Mesenchymal stem cell (in vitro differentiated cells and primary cell): ENCODE data around the gene AGAP1.

ENCODE experiments used
- DNase-seq: peaks from one replicate; pipeline ENCODE4 v3.0.0-alpha.2; 2013
- H2AFZ ChIP-seq: one replicate; pipeline ENCODE4 v1.6.1; 2013; ENCODE audit warnings: low read depth, mild to moderate bottlenecking, control low read depth, inconsistent platforms, low read length, moderate library complexity
- H2AK5ac ChIP-seq: 2 replicates; pipeline ENCODE4 v1.6.1; 2013; ENCODE audit warnings: low read length, moderate library complexity, mild to moderate bottlenecking, inconsistent platforms; ENCODE audit not compliant: severe bottlenecking
- H2BK120ac ChIP-seq: one replicate; pipeline ENCODE4 v1.6.1; 2013; ENCODE audit warnings: low read depth, mild to moderate bottlenecking, inconsistent platforms, low read length, moderate library complexity
- H2BK12ac ChIP-seq, 2 experiments: one replicate each; pipeline ENCODE4 v1.6.1; 2013; ENCODE audit warnings: inconsistent platforms in 2 of 2, low read length in 2 of 2, mild to moderate bottlenecking in 2 of 2, moderate library complexity in 2 of 2, control low read depth in 1 of 2
- H2BK15ac ChIP-seq: one replicate; pipeline ENCODE4 v1.6.1; 2013; ENCODE audit warnings: mild to moderate bottlenecking, low read depth, inconsistent platforms; ENCODE audit not compliant: poor library complexity, severe bottlenecking
- H2BK5ac ChIP-seq: 2 replicates; pipeline ENCODE4 v1.6.1; 2013; ENCODE audit warnings: low read depth, mild to moderate bottlenecking, low read length, control low read depth, inconsistent platforms; ENCODE audit not compliant: poor library complexity, severe bottlenecking
- H3K14ac ChIP-seq, 2 experiments: one replicate each; pipeline ENCODE4 v1.6.1; 2013; ENCODE audit warnings: inconsistent platforms in 2 of 2, low read length in 2 of 2, control low read depth in 1 of 2, mild to moderate bottlenecking in 1 of 2, moderate library complexity in 1 of 2
- H3K18ac ChIP-seq, 2 experiments: one replicate each; pipeline ENCODE4 v1.6.1; 2013; ENCODE audit warnings: inconsistent platforms in 2 of 2, low read length in 2 of 2, control low read depth in 1 of 2, low read depth in 1 of 2, mild to moderate bottlenecking in 1 of 2
- H3K23ac ChIP-seq, 2 experiments: one replicate each; pipeline ENCODE4 v1.6.1; 2013; ENCODE audit warnings: inconsistent platforms in 2 of 2, low read length in 2 of 2, mild to moderate bottlenecking in 2 of 2, moderate library complexity in 2 of 2, control low read depth in 1 of 2
- H3K27ac ChIP-seq: 2 replicates; pipeline ENCODE4 v1.5.1; 2013; ENCODE audit warnings: mild to moderate bottlenecking, moderate library complexity, low read length, control low read depth, inconsistent platforms; ENCODE audit not compliant: poor library complexity, severe bottlenecking
- H3K27me3 ChIP-seq, 2 experiments: 2 replicates each; pipeline versions ENCODE4 v1.6.1 to v1.7.0; 2013; ENCODE audit warnings: low read length in 2 of 2, mild to moderate bottlenecking in 2 of 2, moderate library complexity in 2 of 2, control low read depth in 1 of 2, inconsistent platforms in 1 of 2; ENCODE audit not compliant: control insufficient read depth in 1 of 2, insufficient read depth in 1 of 2
- H3K36me3 ChIP-seq, 2 experiments: 2 replicates each; pipeline versions ENCODE4 v1.6.1 to v1.7.0; 2013; ENCODE audit warnings: low read length in 2 of 2, control low read depth in 1 of 2, inconsistent platforms in 1 of 2, low read depth in 1 of 2, mild to moderate bottlenecking in 1 of 2; ENCODE audit not compliant: insufficient read depth in 2 of 2, control insufficient read depth in 1 of 2
- H3K4ac ChIP-seq, 2 experiments: one replicate each; pipeline ENCODE4 v1.6.1; 2013; ENCODE audit warnings: inconsistent platforms in 2 of 2, low read length in 2 of 2, mild to moderate bottlenecking in 2 of 2, moderate library complexity in 2 of 2, control low read depth in 1 of 2, low read depth in 1 of 2
- H3K4me1 ChIP-seq: 2 replicates; pipeline ENCODE4 v1.6.1; 2013; ENCODE audit warnings: low read depth, low read length, control low read depth; ENCODE audit not compliant: control insufficient read depth, insufficient read depth
- H3K4me2 ChIP-seq: 2 replicates; pipeline ENCODE4 v1.6.1; 2013; ENCODE audit warnings: low read length, mild to moderate bottlenecking, inconsistent platforms; ENCODE audit not compliant: poor library complexity, severe bottlenecking
- H3K4me3 ChIP-seq, 2 experiments: 2 replicates each; pipeline versions ENCODE4 v1.5.1 to v1.7.0; 2013; ENCODE audit warnings: low read length in 2 of 2, mild to moderate bottlenecking in 2 of 2, control low read depth in 1 of 2, low read depth in 1 of 2; ENCODE audit not compliant: insufficient read depth in 1 of 2
- H3K79me1 ChIP-seq: replicated peaks from 2 replicates; pipeline ENCODE4 v1.6.1; 2013; ENCODE audit warnings: mild to moderate bottlenecking, control low read depth, low read length, inconsistent platforms; ENCODE audit not compliant: poor library complexity, severe bottlenecking
- H3K9ac ChIP-seq: 2 replicates; pipeline ENCODE4 v1.7.0; 2013; ENCODE audit warnings: mild to moderate bottlenecking, low read length, moderate library complexity
- H3K9me3 ChIP-seq: 2 replicates; pipeline ENCODE4 v1.7.0; 2013; ENCODE audit warnings: mild to moderate bottlenecking, low read length; ENCODE audit not compliant: control insufficient read depth
- H4K8ac ChIP-seq: one replicate; pipeline ENCODE4 v1.6.1; 2013; ENCODE audit warnings: inconsistent platforms, mild to moderate bottlenecking, low read length, moderate library complexity
- H4K91ac ChIP-seq: one replicate; pipeline ENCODE4 v1.6.1; 2013; ENCODE audit warnings: mild to moderate bottlenecking, low read length, inconsistent platforms
- WGBS: methylation state at CpG from one replicate; pipeline ENCODE4 v1.1.7; 2013; ENCODE audit warnings: mixed read lengths; 5-methylcytosine and 5-hydroxymethylcytosine counted together

AGAP1 gene

DNA sequence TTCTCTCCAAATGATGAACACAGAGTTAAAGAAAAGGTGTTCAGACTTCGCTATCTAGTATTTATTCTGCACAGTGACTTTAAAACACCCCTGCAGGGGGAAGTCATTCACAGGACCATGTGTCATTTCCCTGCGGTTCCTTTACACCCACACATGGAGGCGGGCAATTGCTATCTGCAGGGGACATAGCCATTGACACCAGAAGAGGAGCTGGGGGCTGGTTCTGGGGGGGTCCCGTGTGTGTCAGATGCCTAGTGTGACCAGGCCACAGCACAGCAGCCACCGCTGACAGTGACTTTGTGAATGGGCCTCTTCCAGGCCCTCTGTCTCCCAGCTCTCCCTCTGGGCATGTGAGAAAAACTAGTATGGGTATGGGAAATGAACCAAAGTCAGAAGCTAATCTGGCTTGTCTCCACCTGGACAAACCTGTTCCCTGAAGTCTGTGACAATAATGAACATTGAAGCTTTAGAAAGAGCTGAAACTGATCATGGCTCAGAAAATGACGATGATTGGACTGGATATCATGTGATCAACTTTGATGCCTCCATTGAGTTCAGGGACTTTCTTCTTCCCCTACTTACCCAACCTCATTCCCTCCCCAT is 681.8 kb downstream of the AGAP1 start:
- Histone ChIP-seq H3K23ac (no peak overlapping the region), H2BK12ac (no peak overlapping the region), H3K9me3 (no peaks in the 10 kb centered on the region), H3K36me3 (no peaks in the 10 kb centered on the region), H3K14ac (no peak overlapping the region), H4K8ac (no peak overlapping the region), H3K4me3 (no peak overlapping the region), H2BK5ac (no peak overlapping the region), H3K27me3 (peaks cover 39 to 78% of the 10 kb centered on the region in 2 experiments), H3K27ac (no peak overlapping the region), H3K4ac (no peak overlapping the region), H2AK5ac (no peak overlapping the region), H3K9ac (no peak overlapping the region), H3K79me1 (no peaks in the 10 kb centered on the region), H2AFZ (no peak overlapping the region), H3K4me1 (peaks cover 28% of the 10 kb centered on the region), H2BK120ac (no peak overlapping the region), H2BK15ac (no peak overlapping the region), H4K91ac (no peak overlapping the region), H3K4me2 (no peak overlapping the region), H3K18ac (no peak overlapping the region)
- WGBS: 15% methylated on average over 3 of the region's 6 CpGs
- no peak for DNase-seq

- WGBS: 29% methylated on average over 7 of the region's 7 CpGs
- Histone ChIP-seq H2BK15ac (no peak overlapping the region), H3K9ac (no peak overlapping the region)
Observed at GRCh38 chr2:236176417-236176816, 682.6 kb downstream of the AGAP1 start.

DNA sequence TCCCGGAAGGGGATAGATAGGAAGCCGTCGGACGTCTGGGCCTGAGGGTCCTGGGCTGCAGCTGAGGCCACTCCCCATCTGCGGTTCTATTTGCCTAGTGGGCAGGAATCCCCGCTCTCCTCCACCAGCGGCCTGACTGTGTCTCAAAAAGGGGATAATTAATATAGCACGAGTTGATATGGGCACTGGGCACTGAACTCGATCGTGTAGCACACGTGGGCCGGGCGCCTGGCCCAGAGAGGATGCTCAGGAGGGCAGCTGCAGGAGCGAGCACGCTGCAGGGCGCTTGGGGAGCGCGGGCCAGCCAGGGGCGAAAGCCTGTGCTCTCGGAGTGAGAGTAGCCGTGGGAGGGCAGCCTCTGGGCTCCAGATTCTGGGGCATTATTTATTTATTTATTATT is 683.1 kb downstream of the AGAP1 start:
- H3K4ac ChIP-seq: no peak overlapping the region
- H2AK5ac ChIP-seq: no peak overlapping the region
- H2BK5ac ChIP-seq: no peak overlapping the region
- no peaks in the 10 kb centered on the region for H3K36me3 ChIP-seq
- H3K23ac ChIP-seq: no peak overlapping the region
- no peak overlapping the region for H3K27ac ChIP-seq
- no peak overlapping the region for H2AFZ ChIP-seq
- H2BK120ac ChIP-seq: no peak overlapping the region
- no peak overlapping the region for H3K14ac ChIP-seq
- H3K27me3 ChIP-seq: peaks cover 26 to 72% of the 10 kb centered on the region in 2 experiments
- no peak overlapping the region for H3K18ac ChIP-seq
- H3K9ac ChIP-seq: no peak overlapping the region
- no peak overlapping the region for H3K4me3 ChIP-seq
- H2BK12ac ChIP-seq: no peak overlapping the region
- H3K79me1 ChIP-seq: no peaks in the 10 kb centered on the region
- H4K91ac ChIP-seq: no peak overlapping the region
- no peak overlapping the region for H4K8ac ChIP-seq
- 83% methylated on average over 15 of the region's 21 CpGs for WGBS
- no peak overlapping the region for H3K4me2 ChIP-seq
- H2BK15ac ChIP-seq: no peak overlapping the region
- H3K4me1 ChIP-seq: peaks cover 25% of the 10 kb centered on the region
- no peak for DNase-seq
- H3K9me3 ChIP-seq: no peaks in the 10 kb centered on the region

More at GRCh38 chr2:236176417-236176816, 682.6 kb downstream of the AGAP1 start:
- H3K4me1 ChIP-seq: peaks cover 26% of the 10 kb centered on the region
- no peak overlapping the region for H3K18ac ChIP-seq
- no peak overlapping the region for H3K23ac ChIP-seq
- H3K4ac ChIP-seq: no peak overlapping the region
- H2BK120ac ChIP-seq: no peak overlapping the region
- no peak overlapping the region for H2AK5ac ChIP-seq
- H3K27me3 ChIP-seq: peaks cover 32 to 73% of the 10 kb centered on the region in 2 experiments
- H3K14ac ChIP-seq: no peak overlapping the region
- H4K91ac ChIP-seq: no peak overlapping the region
- H4K8ac ChIP-seq: no peak overlapping the region
- no peak overlapping the region for H2AFZ ChIP-seq
- H3K79me1 ChIP-seq: no peaks in the 10 kb centered on the region
- DNase-seq: no peak
- no peaks in the 10 kb centered on the region for H3K36me3 ChIP-seq
- H2BK12ac ChIP-seq: no peak overlapping the region
- no peak overlapping the region for H3K27ac ChIP-seq
- H2BK5ac ChIP-seq: no peak overlapping the region
- no peaks in the 10 kb centered on the region for H3K9me3 ChIP-seq
- H3K4me2 ChIP-seq: no peak overlapping the region
- no peak overlapping the region for H3K4me3 ChIP-seq

- no peak overlapping the region for H2BK120ac ChIP-seq
- H3K27ac ChIP-seq: no peak overlapping the region
- H2BK5ac ChIP-seq: no peak overlapping the region
- no peak overlapping the region for H2BK15ac ChIP-seq
- no peak overlapping the region for H3K18ac ChIP-seq
- no peak overlapping the region for H3K14ac ChIP-seq
- H3K4ac ChIP-seq: no peak overlapping the region
- peaks cover 23% of the 10 kb centered on the region for H3K4me1 ChIP-seq
- H3K23ac ChIP-seq: no peak overlapping the region
- peak overlapping the region in 1 of 2 experiments; percentile 73 for H3K4me3 ChIP-seq
- H3K9me3 ChIP-seq: no peaks in the 10 kb centered on the region
- H4K91ac ChIP-seq: no peak overlapping the region
- H3K27me3 ChIP-seq: peaks cover 20 to 65% of the 10 kb centered on the region in 2 experiments
- H2BK12ac ChIP-seq: no peak overlapping the region
- no peak overlapping the region for H3K4me2 ChIP-seq
- no peak overlapping the region for H2AK5ac ChIP-seq
- H3K36me3 ChIP-seq: no peaks in the 10 kb centered on the region
- no peak overlapping the region for H2AFZ ChIP-seq
- H3K9ac ChIP-seq: no peak overlapping the region
- no peaks in the 10 kb centered on the region for H3K79me1 ChIP-seq
- WGBS: 33% methylated on average over 15 of the region's 20 CpGs
- H4K8ac ChIP-seq: no peak overlapping the region
- peak; percentile 29 for DNase-seq
Observed at GRCh38 chr2:236177604-236177966, 683.7 kb downstream of the AGAP1 start.
